GM12878 (cell line): Measurements from ENCODE around the gene STEAP1B. TPM values are rescaled to one million over a fixed set of nuclear protein-coding genes. Genes with fewer than 3 reads are reported as not detected.

ENCODE experiments used
- ATAC-seq: fragments of 200-7000 bp; cut with Tn5 transposase; 3 replicates; pipeline ENCODE4 v1.9.1; 2020; ENCODE audit warnings: mild to moderate bottlenecking, moderate library complexity
- BruUV-seq: library from RNA; stranded (reverse); fragments of 400-500 nt; replicated peaks from 2 replicates; lab custom pipeline; 2021; lab: Mats Ljungman, UMichigan
- CTCF ChIA-PET: fragments of 300-600 bp; sonication (Branson Sonifier 250); formaldehyde crosslinking; extraction: SDS; loops from one replicate; lab custom pipeline; 2021; ENCODE audit warnings: inconsistent platforms; lab: Yijun Ruan, JAX
- POLR2A ChIA-PET: fragments of 350-600 bp; formaldehyde crosslinking; extraction: SDS; loops from one replicate; lab custom pipeline; 2021; ENCODE audit warnings: inconsistent platforms; lab: Charles Lee
- RAD21 ChIA-PET: fragments of 300-600 bp; sonication (Branson Sonifier 250); formaldehyde crosslinking; loops from one replicate; lab custom pipeline; 2023; ENCODE audit warnings: antibody characterized with exemption; ENCODE audit not compliant: unreplicated experiment; lab: Charles Lee
- SMC1A ChIA-PET: fragments of 300-600 bp; sonication (Branson Sonifier 250); formaldehyde crosslinking; loops from one replicate; lab custom pipeline; 2023; ENCODE audit not compliant: unreplicated experiment, uncharacterized antibody; lab: Charles Lee
- DNase-seq: peaks from one replicate; pipeline ENCODE4 v3.0.0-alpha.2; 2011; ENCODE audit warnings: low read depth, low spot score
- FAIRE-seq: peaks from 3 replicates; lab custom pipeline; 2011; peaks lifted over from hg19 to GRCh38; lab: Jason Lieb, UNC
- H2AFZ ChIP-seq: 2 replicates; pipeline ENCODE4 v1.6.0; 2011; ENCODE audit warnings: low read depth, low read length, control low read depth; ENCODE audit not compliant: control insufficient read depth
- H3K27ac ChIP-seq: 2 replicates; pipeline ENCODE4 v1.5.1; 2011; ENCODE audit warnings: control low read depth; ENCODE audit not compliant: control insufficient read depth, insufficient read depth
- H3K27me3 ChIP-seq, 2 experiments: replicated peaks in 1 of 2; 2 replicates each; pipeline versions ENCODE4 v1.6.0 to v1.6.1; 2011; ENCODE audit warnings: low read length in 1 of 2; ENCODE audit not compliant: control insufficient read depth in 2 of 2, insufficient read depth in 2 of 2
- H3K36me3 ChIP-seq, 2 experiments: 2 replicates each; pipeline ENCODE4 v1.5.1; 2011; ENCODE audit warnings: low read length in 1 of 2; ENCODE audit not compliant: control insufficient read depth in 2 of 2, insufficient read depth in 2 of 2
- H3K4me1 ChIP-seq: 2 replicates; pipeline ENCODE4 v1.6.1; 2011; ENCODE audit warnings: mild to moderate bottlenecking, low read length, moderate library complexity, mixed read lengths; ENCODE audit not compliant: control insufficient read depth, insufficient read depth
- H3K4me2 ChIP-seq: 2 replicates; pipeline ENCODE4 v1.6.0; 2011; ENCODE audit warnings: control low read depth; ENCODE audit not compliant: control insufficient read depth, insufficient read depth
- H3K4me3 ChIP-seq: fragments of 200-600 bp; sonication (generic); 2 replicates; pipeline ENCODE4 v1.5.1; 2016
- H3K79me2 ChIP-seq: 2 replicates; pipeline ENCODE4 v1.6.0; 2011; ENCODE audit warnings: low read length; ENCODE audit not compliant: control insufficient read depth, insufficient read depth
- H3K9ac ChIP-seq: 2 replicates; pipeline ENCODE4 v1.8.0; 2011; ENCODE audit warnings: low read length, control low read depth, mixed read lengths; ENCODE audit not compliant: control insufficient read depth, insufficient read depth
- H3K9me3 ChIP-seq: replicated peaks from 3 replicates; pipeline ENCODE4 v1.5.1; 2011; ENCODE audit warnings: mild to moderate bottlenecking, low read length; ENCODE audit not compliant: control insufficient read depth, insufficient read depth
- H4K20me1 ChIP-seq: 2 replicates; pipeline ENCODE4 v1.6.0; 2011; ENCODE audit not compliant: control insufficient read depth, insufficient read depth
- ASH2L ChIP-seq: fragments of 300-600, 200-600 bp; sonication (generic); IDR thresholded peaks from 2 replicates; pipeline ENCODE4 v1.6.1; 2017; ENCODE audit warnings: low read depth, mild to moderate bottlenecking, borderline replicate concordance
- CTCF ChIP-seq, 3 experiments: IDR thresholded peaks in 2 of 3; conservative IDR thresholded peaks in 1 of 3; 2 replicates each; pipeline ENCODE4 v1.5.1; 2011; ENCODE audit warnings: low read depth in 3 of 3, low read length in 3 of 3, mild to moderate bottlenecking in 3 of 3, control low read depth in 2 of 3, moderate library complexity in 2 of 3, inconsistent platforms in 1 of 3, mixed read lengths in 1 of 3; ENCODE audit not compliant: control insufficient read depth in 2 of 3, insufficient read depth in 1 of 3; ENCODE audit errors: extremely low read depth in 1 of 3
- DPF2 ChIP-seq: fragments of 450-650 bp; IDR thresholded peaks from 2 replicates; pipeline ENCODE4 v1.6.1; 2017; ENCODE audit warnings: mild to moderate bottlenecking
- EED ChIP-seq: sonication (generic); IDR thresholded peaks from 2 replicates; pipeline ENCODE4 v1.6.1; 2016; ENCODE audit warnings: antibody characterized with exemption, low read depth
- HDAC2 ChIP-seq: fragments of 200-600 bp; sonication (generic); IDR thresholded peaks from 2 replicates; pipeline ENCODE4 v1.6.1; 2017
- JUND ChIP-seq: IDR thresholded peaks from 2 replicates; pipeline ENCODE4 v1.6.1; 2012; ENCODE audit warnings: low read depth, mild to moderate bottlenecking, low read length, improper control_type of control experiment, moderate library complexity
- PBX3 ChIP-seq: IDR thresholded peaks from 2 replicates; pipeline ENCODE4 v1.6.1; 2011; ENCODE audit warnings: mild to moderate bottlenecking, low read depth, low read length, moderate library complexity; ENCODE audit not compliant: insufficient replicate concordance
- RAD21 ChIP-seq: IDR thresholded peaks from 2 replicates; pipeline ENCODE4 v1.6.1; 2011; ENCODE audit warnings: mild to moderate bottlenecking, low read depth, low read length, moderate library complexity; ENCODE audit not compliant: insufficient read depth
- RFX5 ChIP-seq: IDR thresholded peaks from 2 replicates; pipeline ENCODE4 v1.6.1; 2011; ENCODE audit warnings: low read depth, low read length, improper control_type of control experiment
- SREBF1 ChIP-seq: IDR thresholded peaks from 2 replicates; pipeline ENCODE4 v1.6.1; 2012; ENCODE audit warnings: mild to moderate bottlenecking, low read length
- SUZ12 ChIP-seq: fragments of 200-600 bp; sonication (generic); IDR thresholded peaks from one replicate; pipeline ENCODE4 v1.6.1; 2018; ENCODE audit warnings: antibody characterized with exemption, mild to moderate bottlenecking; ENCODE audit not compliant: unreplicated experiment
- YY1 ChIP-seq: IDR thresholded peaks from 2 replicates; pipeline ENCODE4 v1.6.1; 2011; ENCODE audit warnings: low read depth, mild to moderate bottlenecking, low read length
- ZBTB40 ChIP-seq: fragments of 450-650 bp; IDR thresholded peaks from 2 replicates; pipeline ENCODE4 v1.6.1; 2016; ENCODE audit warnings: mild to moderate bottlenecking, moderate library complexity, borderline replicate concordance
- ZNF207 ChIP-seq: fragments of 450-650 bp; IDR thresholded peaks from 2 replicates; pipeline ENCODE4 v1.6.1; 2014; ENCODE audit warnings: antibody characterized with exemption, mild to moderate bottlenecking, borderline replicate concordance
- WGBS: methylation state at CpG from one replicate; pipeline ENCODE4 v1.1.6; 2016; ENCODE audit warnings: low lambda C conversion rate; ENCODE audit not compliant: insufficient replicate concordance, insufficient coverage; ENCODE audit errors: missing lambda C conversion rate; 5-methylcytosine and 5-hydroxymethylcytosine counted together
- in situ Hi-C: fragments of 300-500 bp; cut with MboI; formaldehyde crosslinking; loops from 9 replicates; pipeline ENCODE4 v1.14.3; 2018; ENCODE audit warnings: mixed read lengths
- intact Hi-C: fragments of 100-400 bp; cut with micrococcal nuclease; formaldehyde crosslinking; loops from one replicate; pipeline ENCODE4 v1.14.2; 2022; ENCODE audit not compliant: unreplicated experiment
- polyA plus RNA-seq, 11 experiments: library from polyadenylated mRNA; depleted of rRNA in 4 of 11; unstranded in 6 of 11; stranded (reverse) in 5 of 11; fragments of >200 nt; fragmentation: Nextera tagmentation in 4 of 11; fragmentation: Illumina TruSeq in 1 of 11; extraction: Ambion mirVana in 4 of 11; extraction: Trizol in 1 of 11; gene quantifications; 1 replicate in 1 of 11; 2 replicates in 10 of 11; pipeline versions ENCODE4 v1.2.1 to v1.2.3, GENCODE V29; 2011 to 2016; ENCODE audit warnings: inconsistent platforms in 2 of 11, missing spikeins in 2 of 11, low read depth in 1 of 11
- total RNA-seq, 4 experiments: library from RNA; depleted of rRNA in 3 of 4; stranded (reverse); fragments of >200 nt in 3 of 4; fragmentation: Illumina TruSeq in 1 of 4; extraction: Trizol in 1 of 4; gene quantifications; 2 replicates each; pipeline versions ENCODE4 v1.2.1 to v1.2.3, GENCODE V29; 2013 to 2021

STEAP1B gene
- total and polyA plus RNA-seq, 10 of the 15 experiments (the other 5 are each of a cell fraction or from before 2014, with no cell fraction given) = 0.14 TPM; not detected in 9

- Histone ChIP-seq H3K27me3 (no peaks in the 10 kb centered on the region; a peak in 1 of 4 replicates), H2AFZ (peak overlapping the region; percentile 32; the same call in 1 of the 2 replicates), H3K79me2 (no peaks in the 10 kb centered on the region), H3K4me3 (no peak overlapping the region; the same call in 1 of the 2 replicates), H3K9ac (no peak overlapping the region), H4K20me1 (no peaks in the 10 kb centered on the region), H3K9me3 (no peaks in the 10 kb centered on the region), H3K27ac (no peak overlapping the region), H3K4me1 (peaks cover 7% of the 10 kb centered on the region), H3K4me2 (peak overlapping the region; percentile 63; the same call in 1 of the 2 replicates), H3K36me3 (no peaks in the 10 kb centered on the region)
- BruUV-seq = no TSS peak
- ATAC-seq (peak; percentile 65), DNase-seq (no peak), FAIRE-seq (no peak)
- RAD21 ChIA-PET = interaction anchor here (0.7 to 2.3 kb wide), 8 partner anchors 32 to 342 kb away, joined by 3 to 17 read pairs (median 3); no protein-coding TSS in a partner anchor
- POLR2A ChIA-PET = no interaction called here
- 31% methylated on average over 19 of the region's 19 CpGs for WGBS
- in situ Hi-C loops (no loop called here), intact Hi-C loops (loop anchor here (1.0 to 2.0 kb wide), 2 partner anchors 36 to 342 kb away; no protein-coding TSS in a partner anchor)
- SMC1A ChIA-PET = interaction anchor here (0.7 to 4.0 kb wide), 13 partner anchors 12 to 351 kb away, joined by 3 to 22 read pairs (median 4); no protein-coding TSS in a partner anchor
- CTCF ChIA-PET = interaction anchor here (0.6 to 3.0 kb wide), 39 partner anchors 8 to 1106 kb away, joined by 3 to 45 read pairs (median 4); no protein-coding TSS in a partner anchor
- TF ChIP-seq ASH2L = no peak
- TF ChIP-seq ZBTB40 = no peak
- 0 out of 2 replicates have a peak, but pooled peaks have one; percentile 16 for TF ChIP-seq EED
- TF ChIP-seq SUZ12 = peak; percentile 48
- no peak for TF ChIP-seq DPF2
- peak; percentile 51; the same call in 1 of the 2 replicates for TF ChIP-seq YY1
- 0 out of 2 replicates have a peak, but pooled peaks have one; percentile 27 for TF ChIP-seq ZNF207
- TF ChIP-seq JUND = no peak
- TF ChIP-seq PBX3 = no peak
- no peak for TF ChIP-seq HDAC2
- TF ChIP-seq RAD21 = peak; percentile 70
- no peak for TF ChIP-seq RFX5
- TF ChIP-seq CTCF (IDR thresholded peaks at IDR 0.05 in 2 of 3, conservative IDR thresholded peaks at IDR 0.05 in 1 of 3; ENCODE audit: control insufficient read depth in 2 of 3, extremely low read depth in 1 of 3, insufficient read depth in 1 of 3, low read depth in 3 of 3, low read length in 3 of 3) = peak; percentile 53 to 85 (median 81)
- TF ChIP-seq SREBF1 = no peak
These were observed 47.6 kb downstream of the STEAP1B start for GRCh38 chr7:22452142-22452959.
